OCI-LY7 (cell line): Measurements from ENCODE around the gene DUOX1. TPM values are rescaled to one million over a fixed set of nuclear protein-coding genes. Genes with fewer than 3 reads are reported as not detected.

Experiments
- BruUV-seq: library from RNA; stranded (reverse); fragments of 400-500 nt; replicated peaks from 2 replicates; lab custom pipeline; 2021; lab: Mats Ljungman, UMichigan
- CTCF ChIA-PET: fragments of 300-600 bp; sonication (Branson Sonifier 250); formaldehyde crosslinking; loops from one replicate; lab custom pipeline; 2022; ENCODE audit warnings: antibody characterized with exemption; ENCODE audit not compliant: unreplicated experiment; lab: Charles Lee
- POLR2A ChIA-PET: fragments of 300-600 bp; sonication (Branson Sonifier 250); formaldehyde crosslinking; loops from one replicate; lab custom pipeline; 2022; ENCODE audit warnings: antibody characterized with exemption; lab: Charles Lee
- DNase-seq: peaks from one replicate; pipeline ENCODE4 v3.0.0-alpha.2; 2015; ENCODE audit warnings: low spot score
- H2AFZ ChIP-seq: fragments of 200-600 bp; sonication (generic), shearing (Covaris generic); 2 replicates; pipeline ENCODE4 v1.6.1; 2014; ENCODE audit warnings: mild to moderate bottlenecking, antibody characterized with exemption, low read length, moderate library complexity
- H3K27ac ChIP-seq: fragments of 200-600 bp; sonication (generic); 2 replicates; pipeline ENCODE4 v1.5.1; 2014; ENCODE audit warnings: mixed run types, low read depth, mild to moderate bottlenecking, moderate library complexity, low read length, inconsistent platforms; ENCODE audit not compliant: poor library complexity, severe bottlenecking
- H3K36me3 ChIP-seq: fragments of 200-600 bp; sonication (generic); 2 replicates; pipeline ENCODE4 v1.6.1; 2014; ENCODE audit warnings: mild to moderate bottlenecking, antibody characterized with exemption, low read length, moderate library complexity, mixed read lengths; ENCODE audit not compliant: insufficient read depth
- H3K4me1 ChIP-seq: fragments of 200-600 bp; sonication (generic); 2 replicates; pipeline ENCODE4 v1.5.1; 2014; ENCODE audit warnings: mild to moderate bottlenecking, low read length; ENCODE audit not compliant: insufficient read depth, poor library complexity, severe bottlenecking
- H3K4me2 ChIP-seq: fragments of 200-600 bp; sonication (generic); 2 replicates; pipeline ENCODE4 v1.6.1; 2014; ENCODE audit warnings: mild to moderate bottlenecking, low read length
- H3K4me3 ChIP-seq: fragments of 200-600 bp; sonication (generic); 2 replicates; pipeline ENCODE4 v1.5.1; 2014; ENCODE audit warnings: mild to moderate bottlenecking, low read depth, low read length; ENCODE audit not compliant: poor library complexity, severe bottlenecking
- H3K79me2 ChIP-seq: fragments of 200-600 bp; sonication (generic); 2 replicates; pipeline ENCODE4 v1.6.1; 2016; ENCODE audit warnings: low read depth, mild to moderate bottlenecking, low read length, moderate library complexity, mixed read lengths; ENCODE audit not compliant: insufficient read depth
- H3K9me2 ChIP-seq: fragments of 200-600 bp; sonication (generic); 2 replicates; pipeline ENCODE4 v1.6.1; 2016; ENCODE audit warnings: mild to moderate bottlenecking, low read length, mixed read lengths; ENCODE audit not compliant: insufficient read depth
- H3K9me3 ChIP-seq: fragments of 200-600 bp; sonication (generic); 2 replicates; pipeline ENCODE4 v1.6.1; 2014; ENCODE audit warnings: mild to moderate bottlenecking, mixed run types, low read length, mixed read lengths
- H4K20me1 ChIP-seq: fragments of 200-600 bp; sonication (generic); 2 replicates; pipeline ENCODE4 v1.6.1; 2014; ENCODE audit warnings: mild to moderate bottlenecking, antibody characterized with exemption, low read length, moderate library complexity, mixed read lengths; ENCODE audit not compliant: insufficient read depth
- CTCF ChIP-seq: fragments of 200-600 bp; sonication (generic); conservative IDR thresholded peaks from 2 replicates; pipeline ENCODE4 v1.5.1; 2014; ENCODE audit warnings: mild to moderate bottlenecking, antibody characterized with exemption, low read length, moderate library complexity, mixed read lengths
- EZH2phosphoT487 ChIP-seq: fragments of 200-600 bp; sonication (generic); IDR thresholded peaks from 2 replicates; pipeline ENCODE4 v1.6.1; 2018; ENCODE audit warnings: low read depth, borderline replicate concordance, mild to moderate bottlenecking, mixed run types, antibody characterized with exemption, low read length, moderate library complexity, mixed read lengths
- intact Hi-C: fragments of 100-400 bp; cut with micrococcal nuclease; formaldehyde crosslinking; loops from one replicate; pipeline ENCODE4 v1.10.0; 2022; ENCODE audit not compliant: unreplicated experiment
- total RNA-seq, 2 experiments: library from RNA; depleted of rRNA in 1 of 2; stranded (reverse); fragments of >200 nt in 1 of 2; shearing (Covaris generic) in 1 of 2; gene quantifications; 2 replicates each; pipeline ENCODE4 v1.2.3, GENCODE V29; 2014 to 2022

DUOX1 gene
- total RNA-seq, 2 experiments from 2014 or later, result not detected

- CTCF ChIA-PET, result interaction anchor here (0.5 kb wide), 1 partner anchor 29 kb away, joined by 3 read pairs; no protein-coding TSS in a partner anchor
- no peaks in the 10 kb centered on the region for H3K79me2 ChIP-seq
- DNase-seq, result peak; percentile 95
Measured at GRCh38 chr15:45198337-45199135, 68.7 kb downstream of the DUOX1 start.

GRCh38 chr15:45199136-45199810 is 69.5 kb downstream of the DUOX1 start:
- H3K4me3 ChIP-seq, result peak overlapping the region; percentile 85
- ChIA-PET POLR2A (interaction anchor here (0.7 to 2.9 kb wide), 3 partner anchors 28 to 203 kb away, joined by 3 to 10 read pairs (median 3); a partner anchor contains a TSS), CTCF (no interaction called here)
- intact Hi-C loops, result no loop called here
- peaks cover 31% of the 10 kb centered on the region for H3K4me1 ChIP-seq
- no peaks in the 10 kb centered on the region for H3K36me3 ChIP-seq
- H3K9me2 ChIP-seq, result no peaks in the 10 kb centered on the region
- H3K9me3 ChIP-seq, result no peaks in the 10 kb centered on the region
- TF ChIP-seq EZH2phosphoT487 (no peak), CTCF (peak; percentile 6)
- H4K20me1 ChIP-seq, result no peaks in the 10 kb centered on the region
- H3K4me2 ChIP-seq, result peak overlapping the region; percentile 88
- peak overlapping the region; percentile 76 for H3K27ac ChIP-seq
- H3K79me2 ChIP-seq, result no peaks in the 10 kb centered on the region
- no TSS peak for BruUV-seq
- peak; percentile 64 for DNase-seq
- peak overlapping the region; percentile 74 for H2AFZ ChIP-seq

More at GRCh38 chr15:45198337-45199135, 68.7 kb downstream of the DUOX1 start:
- H3K9me2 ChIP-seq, result no peaks in the 10 kb centered on the region
- peak overlapping the region; percentile 78 for H2AFZ ChIP-seq
- intact Hi-C loops, result no loop called here
- no peaks in the 10 kb centered on the region for H3K36me3 ChIP-seq
- no peaks in the 10 kb centered on the region for H4K20me1 ChIP-seq
- peak overlapping the region; percentile 88 for H3K4me2 ChIP-seq
- H3K27ac ChIP-seq, result peak overlapping the region; percentile 76
- no peaks in the 10 kb centered on the region for H3K9me3 ChIP-seq
- POLR2A ChIA-PET, result interaction anchor here (0.6 to 2.9 kb wide), 7 partner anchors 10 to 390 kb away, joined by 3 to 10 read pairs (median 3); a partner anchor contains a TSS
- TSS peak; percentile 65 for BruUV-seq
- peak overlapping the region; percentile 85 for H3K4me3 ChIP-seq
- peaks cover 31% of the 10 kb centered on the region for H3K4me1 ChIP-seq
- no peak for TF ChIP-seq EZH2phosphoT487
- peak; percentile 85 for TF ChIP-seq CTCF
